ENCODE data around the gene KLF8.

DNA sequence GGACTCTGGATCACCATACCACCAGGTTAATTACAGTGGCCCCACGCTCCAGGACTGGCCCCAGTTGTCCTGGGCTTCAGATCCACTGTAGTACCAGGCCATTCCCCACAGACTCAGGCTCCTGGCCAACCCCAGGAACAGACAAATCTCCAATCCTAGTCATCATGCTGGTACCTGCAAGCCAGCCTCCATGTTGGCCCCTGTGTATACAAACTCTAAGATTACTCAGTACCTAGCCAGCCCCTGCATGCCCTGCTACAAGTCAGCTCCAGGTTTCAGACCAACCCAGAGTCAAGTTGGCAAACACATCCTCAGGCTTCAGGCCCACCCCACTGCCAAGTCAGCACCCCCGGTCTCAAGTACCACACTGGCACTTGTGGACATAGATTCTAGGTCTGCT is 85.9 kb downstream of the KLF8 start:
- TF ChIP-seq CTCF (IDR thresholded peaks at IDR 0.05) (no peak), POLR2A (IDR thresholded peaks at IDR 0.05) (no peak)

Data from sigmoid colon (tissue), 3 donors.